GM18502 (cell line): ENCODE measurements around the gene HABP2.

ENCODE experiments used
- ATAC-seq: cut with Tn5 transposase; IDR thresholded peaks from one replicate; pipeline ENCODE4 v1.9.1; 2021; ENCODE audit warnings: mild to moderate bottlenecking; ENCODE audit not compliant: unreplicated experiment, poor library complexity

Gene HABP2

GRCh38 chr10:113589201-113589770, 36.4 kb downstream of the HABP2 start:
- no peak for ATAC-seq

- ATAC-seq: no peak
These were observed 37.7 kb downstream of the HABP2 start for GRCh38 chr10:113590581-113590980.

- ATAC-seq: no peak
These were observed 39.5 kb downstream of the HABP2 start for GRCh38 chr10:113592380-113592779.

GRCh38 chr10:113594652-113595051, 41.8 kb downstream of the HABP2 start:
- no peak for ATAC-seq

GRCh38 chr10:113600569-113600968, 47.7 kb downstream of the HABP2 start:
- no peak for ATAC-seq

GRCh38 chr10:113603057-113603777, 50.4 kb downstream of the HABP2 start:
- ATAC-seq: no peak

GRCh38 chr10:113604572-113604971, 51.7 kb downstream of the HABP2 start:
- no peak for ATAC-seq

GRCh38 chr10:113605268-113605978, 52.6 kb downstream of the HABP2 start:
- ATAC-seq: no peak

GRCh38 chr10:113609704-113610108, 56.9 kb downstream of the HABP2 start:
- ATAC-seq: no peak

GRCh38 chr10:113610631-113611601, 58.1 kb downstream of the HABP2 start:
- no peak for ATAC-seq

GRCh38 chr10:113612154-113612553, 59.3 kb downstream of the HABP2 start:
- no peak for ATAC-seq

- no peak for ATAC-seq
These were observed 60.6 kb downstream of the HABP2 start for GRCh38 chr10:113613427-113613826.

GRCh38 chr10:113613977-113614690, 61.3 kb downstream of the HABP2 start:
- ATAC-seq: no peak

GRCh38 chr10:113616244-113617074, 63.6 kb downstream of the HABP2 start:
- ATAC-seq: no peak

GRCh38 chr10:113617086-113617485, 64.2 kb downstream of the HABP2 start:
- no peak for ATAC-seq

GRCh38 chr10:113618338-113618737, 65.5 kb downstream of the HABP2 start:
- ATAC-seq: no peak

- ATAC-seq: no peak
These were observed 66.5 kb downstream of the HABP2 start for GRCh38 chr10:113619401-113619800.

GRCh38 chr10:113620511-113620910, 67.7 kb downstream of the HABP2 start:
- ATAC-seq: no peak

- no peak for ATAC-seq
These were observed 68.1 kb downstream of the HABP2 start for GRCh38 chr10:113620936-113621335.
